HL-60/S4 treated with retinoic acid at 250 ng/mL for 4 days and 3 days (cell line): ENCODE measurements around the gene SGPP2.

ENCODE experiments used
- in situ Hi-C: fragments of 300-500 bp; cut with MboI; formaldehyde crosslinking; loops from 2 replicates; pipeline ENCODE4 v1.7.0; 2022; ENCODE audit warnings: low sequenced_read_pairs

The SGPP2 gene

DNA sequence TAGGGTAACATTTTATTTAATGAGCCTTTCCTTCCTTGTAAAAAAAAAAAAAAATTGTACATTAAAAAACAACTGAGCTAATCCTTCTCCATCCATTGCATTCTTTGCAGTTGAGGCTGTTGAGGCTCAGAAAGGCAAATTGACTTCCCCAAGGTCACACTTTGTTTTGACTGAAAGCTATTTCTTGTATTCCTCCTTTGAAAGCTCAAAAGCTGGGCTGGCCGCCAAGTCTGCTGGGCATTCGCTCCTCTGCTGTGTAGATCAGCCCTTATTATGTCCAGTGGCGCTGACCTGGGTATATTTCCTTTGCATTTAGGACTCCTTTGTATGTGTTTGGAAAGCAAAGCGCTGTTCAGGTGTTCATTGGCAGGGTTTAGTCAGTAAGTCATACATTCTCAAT is 44.0 kb downstream of the SGPP2 start:
- in situ Hi-C loops, result no loop called here

DNA sequence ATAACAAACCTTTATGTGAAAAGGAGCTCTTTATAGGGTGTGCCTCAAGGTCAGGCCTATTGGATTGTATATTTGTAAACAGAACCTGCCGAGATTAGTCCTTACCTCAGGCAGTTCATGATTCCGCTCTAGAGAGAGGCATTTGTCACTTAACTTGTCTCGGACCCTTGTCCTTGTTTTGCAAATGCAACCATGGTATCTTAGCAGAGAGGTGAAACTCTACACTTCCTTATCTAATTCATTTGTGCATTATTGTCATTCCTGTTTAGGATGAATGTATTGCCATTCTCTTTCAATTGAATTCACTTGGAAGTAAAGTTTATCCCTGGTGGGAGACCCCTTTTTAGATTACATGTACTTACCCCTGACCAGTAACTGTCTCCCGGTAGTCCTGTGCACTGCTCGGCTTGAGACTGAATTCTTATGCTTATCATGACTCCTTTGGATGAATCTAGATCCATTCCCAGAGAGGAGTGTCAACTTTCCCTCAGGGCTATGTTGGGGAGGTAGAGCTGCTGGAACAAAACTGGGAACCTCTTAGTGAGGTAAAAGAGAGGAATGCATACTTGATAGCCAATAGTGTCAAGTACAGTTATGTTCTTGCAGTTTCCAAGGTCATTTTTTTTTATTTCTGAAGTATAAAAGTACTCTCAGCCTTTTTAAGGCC is 46.6 kb downstream of the SGPP2 start:
- in situ Hi-C loops, result no loop called here

- in situ Hi-C loops, result no loop called here
Observed at GRCh38 chr2:222477962-222478608, 53.7 kb downstream of the SGPP2 start.

DNA sequence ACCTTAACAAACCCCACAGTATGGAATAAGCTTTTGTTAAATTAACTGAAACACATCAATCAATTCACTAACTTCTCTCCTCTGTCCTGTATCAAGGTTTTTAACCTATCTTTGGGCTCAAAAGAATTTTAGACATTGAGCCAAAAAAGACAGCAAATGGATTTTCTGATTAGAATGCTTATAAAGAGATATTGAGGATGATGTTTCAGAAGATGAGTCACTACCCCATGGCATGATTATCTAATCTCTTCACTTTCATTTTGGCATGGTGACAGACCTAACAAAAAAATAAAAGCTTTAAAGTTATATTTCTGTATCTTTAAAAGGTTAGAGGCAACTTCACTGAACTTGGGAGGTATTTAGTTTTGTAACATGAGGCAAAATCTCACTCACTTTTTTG is 55.5 kb downstream of the SGPP2 start:
- in situ Hi-C loops, result no loop called here

DNA sequence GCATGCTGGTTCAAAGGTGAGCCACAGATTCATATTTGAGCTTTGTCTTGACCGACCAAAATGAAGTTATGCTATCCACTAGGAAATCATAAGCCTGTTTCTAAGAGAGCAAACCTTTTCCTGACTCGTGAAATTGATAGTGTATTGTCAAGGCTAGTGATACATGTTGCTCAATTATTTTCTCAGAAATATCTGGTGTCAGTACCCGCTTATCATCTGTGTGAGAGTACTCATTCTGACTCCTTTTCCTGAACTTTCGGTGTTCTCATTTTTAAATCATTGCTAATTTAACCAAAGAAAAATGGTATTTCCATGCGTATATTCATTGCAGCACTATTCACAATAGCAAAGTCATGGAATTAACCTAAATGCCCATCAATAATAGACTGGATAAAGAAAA is 56.2 kb downstream of the SGPP2 start:
- in situ Hi-C loops, result no loop called here

GRCh38 chr2:222481941-222482340 is 57.6 kb downstream of the SGPP2 start:
- in situ Hi-C loops, result no loop called here

GRCh38 chr2:222483513-222484039 is 59.2 kb downstream of the SGPP2 start:
- in situ Hi-C loops, result no loop called here

GRCh38 chr2:222485367-222486211 is 61.2 kb downstream of the SGPP2 start:
- in situ Hi-C loops, result no loop called here

- in situ Hi-C loops, result no loop called here
Observed at GRCh38 chr2:222490131-222490530, 65.8 kb downstream of the SGPP2 start.

GRCh38 chr2:222492683-222493082 is 68.3 kb downstream of the SGPP2 start:
- in situ Hi-C loops, result no loop called here

DNA sequence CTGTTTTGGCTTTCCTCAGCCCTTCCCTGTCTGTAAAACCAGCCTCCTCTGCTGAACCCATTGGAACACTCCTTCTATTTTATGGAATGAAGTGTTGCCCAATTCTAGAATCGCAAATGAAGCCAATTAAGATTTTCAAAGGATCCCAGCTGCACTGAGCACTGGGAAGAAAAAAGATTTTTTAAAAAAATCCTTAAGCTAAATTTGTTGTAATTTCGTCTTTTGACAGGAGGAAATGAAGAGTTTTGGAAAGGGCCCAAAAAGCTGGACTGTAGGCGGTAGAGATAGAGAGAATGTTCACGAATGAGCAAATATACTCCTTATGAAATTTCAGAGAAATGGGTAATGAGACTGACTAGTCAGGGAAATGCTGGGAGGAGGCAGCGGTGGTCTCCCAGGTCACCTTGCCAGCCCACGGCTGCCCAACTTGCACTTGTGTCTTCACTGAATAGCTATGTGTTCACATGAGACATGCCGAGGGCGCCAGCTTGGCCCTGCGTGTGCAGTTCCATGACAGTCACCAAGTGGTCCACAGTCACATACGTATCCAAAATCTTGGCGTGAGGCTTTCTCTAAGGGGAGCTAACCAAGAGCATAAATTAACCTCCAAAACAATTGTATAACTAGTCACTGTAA is 69.9 kb downstream of the SGPP2 start:
- in situ Hi-C loops, result no loop called here

DNA sequence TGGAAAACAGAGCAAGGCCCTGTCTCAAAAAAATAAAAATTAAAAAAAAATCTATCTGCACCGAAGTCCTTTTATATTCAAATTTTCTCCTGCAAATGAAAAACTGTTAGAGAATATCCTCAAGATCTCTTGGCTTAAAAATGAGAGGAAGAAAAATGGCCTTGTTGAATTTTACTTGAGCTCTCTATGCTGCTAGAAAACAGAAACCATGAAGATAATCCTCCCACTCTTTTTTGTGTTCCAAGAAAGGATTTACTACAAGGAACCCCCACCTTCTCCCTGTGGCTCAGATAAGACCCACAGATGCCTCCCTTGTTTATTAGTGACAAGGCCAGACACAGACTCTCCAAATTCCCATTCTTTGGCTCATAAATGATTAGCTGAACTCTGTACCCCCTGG is 71.0 kb downstream of the SGPP2 start:
- in situ Hi-C loops, result no loop called here

DNA sequence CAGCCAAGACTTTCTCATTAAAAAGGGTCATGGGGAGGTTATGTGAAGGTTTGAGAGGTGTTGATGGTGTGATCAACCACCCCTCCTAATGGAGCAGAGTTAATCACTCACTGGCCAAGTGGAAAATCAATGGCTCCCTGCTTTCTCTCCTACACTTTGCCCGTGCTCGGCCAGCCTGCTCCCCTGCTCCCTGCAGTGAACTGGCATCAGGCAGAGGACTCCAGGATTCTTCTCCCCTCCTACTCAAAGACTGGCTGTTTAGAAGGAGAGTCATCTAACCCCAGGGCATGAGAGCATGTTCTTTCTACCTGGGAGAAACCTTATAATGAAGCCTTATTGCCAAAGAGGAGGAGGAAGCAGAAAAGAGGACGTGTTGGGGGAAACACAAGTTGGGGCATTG is 74.9 kb downstream of the SGPP2 start:
- in situ Hi-C loops, result no loop called here

DNA sequence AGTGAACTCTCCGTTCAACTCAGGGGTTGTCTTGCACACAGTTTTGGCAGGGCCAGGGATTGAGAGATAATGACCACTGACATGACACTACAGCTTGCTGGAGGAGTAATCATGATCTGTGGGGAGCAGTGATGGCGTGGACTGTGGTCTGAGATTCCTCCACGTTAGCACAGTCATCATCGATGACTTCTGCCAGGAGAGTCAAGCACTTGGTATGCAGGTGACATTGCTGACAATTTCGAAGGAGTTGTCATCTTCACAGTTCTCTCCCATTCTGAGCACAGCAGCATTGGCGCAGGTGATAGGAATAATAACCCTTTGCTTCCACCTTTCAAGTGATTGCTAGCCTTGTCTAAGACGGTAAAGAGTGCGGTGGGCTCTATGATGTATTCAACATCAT is 79.8 kb downstream of the SGPP2 start:
- in situ Hi-C loops, result no loop called here

GRCh38 chr2:222504719-222505118 is 80.4 kb downstream of the SGPP2 start:
- in situ Hi-C loops, result no loop called here

DNA sequence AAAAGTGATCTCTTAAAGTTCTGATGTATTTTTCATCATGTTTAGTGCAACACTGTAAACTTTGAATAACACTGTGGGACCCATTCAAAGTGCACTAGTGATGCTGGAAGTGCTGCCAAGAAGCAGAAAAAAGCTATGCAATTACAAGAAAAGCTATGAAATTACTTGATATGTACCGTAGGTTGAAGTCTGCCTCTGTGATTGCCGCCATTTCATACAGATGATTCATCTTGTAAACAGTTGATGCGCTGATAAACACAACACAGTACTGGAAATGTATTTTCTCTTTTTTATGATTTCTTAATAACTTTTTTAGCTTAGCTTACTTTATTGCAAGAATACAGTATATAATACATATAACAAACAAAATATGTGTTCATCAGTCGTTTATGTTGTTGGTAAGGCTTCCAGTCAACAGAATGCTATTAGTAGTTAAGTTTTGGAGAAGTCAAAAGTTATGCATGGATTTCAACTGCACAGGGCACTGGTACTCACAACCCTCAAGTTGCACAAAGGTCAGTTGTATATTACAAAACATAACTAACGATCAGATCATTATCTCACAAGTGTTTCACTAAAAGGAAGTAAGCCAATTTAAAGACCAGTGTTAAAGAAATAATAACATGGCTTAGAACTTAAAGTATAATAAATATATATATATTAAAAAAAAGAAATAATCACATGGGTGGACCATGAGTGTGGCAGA is 82.0 kb downstream of the SGPP2 start:
- in situ Hi-C loops, result no loop called here

DNA sequence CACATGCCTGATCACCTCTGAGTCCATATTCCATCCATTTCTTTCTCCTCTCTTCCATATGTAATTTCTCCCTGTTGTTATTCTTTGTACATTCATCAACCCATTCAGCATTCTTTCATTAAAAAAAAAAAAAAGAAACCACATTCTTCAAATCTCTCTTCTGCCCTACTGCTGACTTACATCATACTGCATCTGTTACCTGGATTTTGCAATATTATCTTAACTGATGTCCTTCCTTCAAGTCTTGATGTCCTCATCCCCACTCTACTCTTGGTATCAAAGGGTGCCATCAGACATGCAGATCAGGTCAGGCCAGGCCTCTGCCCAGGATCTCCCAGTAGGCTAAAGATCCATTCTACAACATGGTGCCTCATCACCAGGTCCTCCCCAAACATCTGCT is 90.6 kb downstream of the SGPP2 start:
- in situ Hi-C loops, result no loop called here

DNA sequence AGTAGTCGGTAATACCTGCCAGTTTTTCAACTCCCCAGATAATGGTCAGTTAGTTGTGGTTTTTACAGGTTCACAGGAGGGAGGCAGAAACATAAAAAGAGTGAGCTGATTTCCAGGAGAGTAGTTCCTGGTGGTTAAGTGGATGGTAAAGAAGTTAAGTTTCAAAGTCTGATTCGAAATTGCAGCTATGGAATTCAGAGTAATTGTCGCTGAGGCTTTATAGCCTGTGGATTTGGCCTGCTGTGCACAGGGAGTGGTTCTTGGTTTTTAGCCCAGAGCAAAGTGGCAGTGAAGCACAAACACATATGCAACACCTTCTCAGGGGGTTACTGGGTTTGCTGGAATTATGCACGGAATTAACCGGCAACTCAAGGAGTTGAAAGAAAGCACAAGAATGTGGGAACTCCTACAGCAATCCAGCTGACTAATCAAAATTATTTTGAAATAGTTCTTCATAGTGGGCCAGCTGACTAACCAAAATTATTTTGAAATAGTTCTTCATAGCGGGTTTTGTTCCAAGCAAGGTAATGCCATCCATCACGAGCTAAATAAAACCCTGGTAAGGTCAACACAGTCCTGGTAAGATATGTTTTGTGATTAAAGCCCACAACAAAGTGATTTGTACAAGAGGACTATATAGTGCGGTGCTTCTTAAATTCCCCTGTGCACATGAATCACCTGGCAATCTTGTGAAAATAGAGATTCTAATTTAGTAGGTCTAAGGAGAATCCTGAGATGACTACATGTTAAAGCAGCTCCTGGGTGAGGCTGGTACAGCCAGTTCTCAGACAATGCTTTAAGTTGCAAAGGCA is 94.4 kb downstream of the SGPP2 start:
- in situ Hi-C loops, result no loop called here

GRCh38 chr2:222521099-222521498 is 96.8 kb downstream of the SGPP2 start:
- in situ Hi-C loops, result no loop called here

- in situ Hi-C loops, result no loop called here
Observed at GRCh38 chr2:222522082-222522481, 97.7 kb downstream of the SGPP2 start.
